ENCODE results near the gene PAIP2. TPM values are rescaled to one million over a fixed set of nuclear protein-coding genes. Genes with fewer than 3 reads are reported as not detected.

PAIP2 gene
- total RNA-seq, 2 experiments from 2014 or later: 64.3 to 97.8 TPM

DNA sequence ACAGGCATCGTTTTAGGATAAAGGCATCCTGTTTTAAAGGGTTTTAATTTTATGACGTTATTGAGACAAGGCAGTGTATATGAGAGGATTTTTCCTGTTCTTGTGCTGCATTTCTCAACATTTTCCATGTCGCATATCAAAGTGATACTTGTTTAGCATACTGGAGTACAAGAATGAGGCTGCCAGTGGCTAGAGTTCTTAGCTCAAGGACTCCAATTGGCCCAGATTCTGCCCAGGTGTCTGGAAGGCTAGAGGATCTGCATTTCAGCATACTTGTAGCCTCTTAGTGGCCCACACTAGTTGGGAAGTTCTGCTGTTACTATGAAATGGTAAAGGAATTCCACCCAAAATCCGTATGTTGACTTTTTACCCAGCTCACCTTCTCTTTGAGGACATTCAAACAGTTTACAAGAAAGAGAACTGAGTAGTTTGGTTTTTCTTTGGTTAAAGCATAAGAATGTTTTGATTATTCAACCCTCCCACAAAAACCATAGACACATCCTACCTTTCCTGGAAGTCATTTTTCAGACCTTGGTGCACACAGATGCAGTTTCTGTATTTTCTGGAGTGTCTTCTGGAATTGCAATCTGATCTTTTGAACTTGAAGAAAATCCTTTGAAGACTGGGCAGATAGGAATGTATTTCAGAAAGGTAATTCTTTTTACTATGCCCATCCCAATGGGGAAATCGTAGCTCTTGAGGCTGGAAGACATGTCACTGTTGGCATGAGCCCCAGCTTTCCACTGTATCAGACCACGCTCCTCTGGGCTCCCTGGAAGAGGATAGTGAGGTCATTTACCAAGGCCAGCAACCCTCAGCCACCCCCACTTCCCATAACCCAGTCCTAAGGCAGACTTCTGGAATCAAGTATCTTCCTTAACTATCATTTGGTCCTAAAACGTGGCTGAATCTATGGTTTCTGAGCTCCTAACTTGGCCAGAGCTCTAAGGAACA is 30.1 kb downstream of the PAIP2 start:
- Histone ChIP-seq H4K20me1 (ENCODE audit: insufficient read depth, low read length) (0 out of 2 replicates have a peak, but pooled peaks cover 3% of the 10 kb centered on the region), H3K4me3 (ENCODE audit: low read depth, low read length, poor library complexity, severe bottlenecking) (no peak overlapping the region), H3K36me3 (ENCODE audit: insufficient read depth, low read length) (peaks cover 74% of the 10 kb centered on the region), H3K79me2 (ENCODE audit: insufficient read depth, low read depth, low read length) (no peaks in the 10 kb centered on the region), H3K9me2 (ENCODE audit: insufficient read depth, low read length) (no peaks in the 10 kb centered on the region), H3K9me3 (ENCODE audit: low read length) (no peaks in the 10 kb centered on the region), H3K27ac (ENCODE audit: low read depth, low read length, poor library complexity, severe bottlenecking) (no peak overlapping the region), H2AFZ (ENCODE audit: low read length) (no peak overlapping the region), H3K4me1 (ENCODE audit: insufficient read depth, low read length, poor library complexity, severe bottlenecking) (no peaks in the 10 kb centered on the region), H3K4me2 (ENCODE audit: low read length) (no peak overlapping the region)
- intact Hi-C loops (cut with micrococcal nuclease; ENCODE audit: unreplicated experiment): no loop called here
- CTCF ChIA-PET (ENCODE audit: unreplicated experiment): no interaction called here
- POLR2A ChIA-PET: interaction anchor here (0.9 kb wide), 1 partner anchor 16 kb away, joined by 3 read pairs; no protein-coding TSS in a partner anchor
- BruUV-seq (replicated peaks): TSS peak; percentile 25
- no peak for DNase-seq (ENCODE audit: low spot score)
- TF ChIP-seq EZH2phosphoT487 (IDR thresholded peaks at IDR 0.05; ENCODE audit: borderline replicate concordance, low read depth, low read length): no peak
- TF ChIP-seq, protein P1, sequence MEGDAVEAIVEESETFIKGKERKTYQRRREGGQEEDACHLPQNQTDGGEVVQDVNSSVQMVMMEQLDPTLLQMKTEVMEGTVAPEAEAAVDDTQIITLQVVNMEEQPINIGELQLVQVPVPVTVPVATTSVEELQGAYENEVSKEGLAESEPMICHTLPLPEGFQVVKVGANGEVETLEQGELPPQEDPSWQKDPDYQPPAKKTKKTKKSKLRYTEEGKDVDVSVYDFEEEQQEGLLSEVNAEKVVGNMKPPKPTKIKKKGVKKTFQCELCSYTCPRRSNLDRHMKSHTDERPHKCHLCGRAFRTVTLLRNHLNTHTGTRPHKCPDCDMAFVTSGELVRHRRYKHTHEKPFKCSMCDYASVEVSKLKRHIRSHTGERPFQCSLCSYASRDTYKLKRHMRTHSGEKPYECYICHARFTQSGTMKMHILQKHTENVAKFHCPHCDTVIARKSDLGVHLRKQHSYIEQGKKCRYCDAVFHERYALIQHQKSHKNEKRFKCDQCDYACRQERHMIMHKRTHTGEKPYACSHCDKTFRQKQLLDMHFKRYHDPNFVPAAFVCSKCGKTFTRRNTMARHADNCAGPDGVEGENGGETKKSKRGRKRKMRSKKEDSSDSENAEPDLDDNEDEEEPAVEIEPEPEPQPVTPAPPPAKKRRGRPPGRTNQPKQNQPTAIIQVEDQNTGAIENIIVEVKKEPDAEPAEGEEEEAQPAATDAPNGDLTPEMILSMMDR (conservative IDR thresholded peaks at IDR 0.05; ENCODE audit: low read length): no peak

DNA sequence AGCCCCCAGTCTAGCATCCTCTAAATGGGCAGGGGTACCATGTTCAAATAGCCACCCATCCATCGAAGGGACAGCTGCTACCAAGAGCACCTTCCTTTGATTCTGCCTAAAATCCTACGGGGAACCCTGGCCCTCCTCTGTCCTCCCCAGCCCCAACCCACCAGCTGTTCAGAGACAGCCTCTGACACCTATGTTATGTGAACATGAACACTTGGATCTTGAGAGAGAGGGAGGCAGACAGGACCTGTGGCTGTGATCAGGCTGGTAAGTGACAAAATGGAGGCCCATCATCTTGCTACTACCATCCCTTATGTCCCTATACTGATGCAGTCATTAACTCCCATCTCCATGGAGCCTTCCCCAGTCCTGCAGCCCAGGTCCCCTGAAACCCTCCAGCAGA is 33.3 kb downstream of the PAIP2 start:
- H3K4me3 ChIP-seq (ENCODE audit: low read depth, low read length, poor library complexity, severe bottlenecking): no peak overlapping the region
- POLR2A ChIA-PET: no interaction called here
- intact Hi-C loops (cut with micrococcal nuclease; ENCODE audit: unreplicated experiment): no loop called here
- no peaks in the 10 kb centered on the region for H3K4me1 ChIP-seq (ENCODE audit: insufficient read depth, low read length, poor library complexity, severe bottlenecking)
- no peak overlapping the region for H3K4me2 ChIP-seq (ENCODE audit: low read length)
- H3K27ac ChIP-seq (ENCODE audit: low read depth, low read length, poor library complexity, severe bottlenecking): no peak overlapping the region
- CTCF ChIA-PET (ENCODE audit: unreplicated experiment): interaction anchor here (0.6 kb wide), 1 partner anchor 357 kb away, joined by 3 read pairs; no protein-coding TSS in a partner anchor
- no peak for DNase-seq (ENCODE audit: low spot score)
- no peaks in the 10 kb centered on the region for H3K79me2 ChIP-seq (ENCODE audit: insufficient read depth, low read depth, low read length)
- peaks cover 70% of the 10 kb centered on the region for H3K36me3 ChIP-seq (ENCODE audit: insufficient read depth, low read length)
- TF ChIP-seq, protein P1 (conservative IDR thresholded peaks at IDR 0.05; ENCODE audit: low read length): no peak
- TF ChIP-seq EZH2phosphoT487 (IDR thresholded peaks at IDR 0.05; ENCODE audit: borderline replicate concordance, low read depth, low read length): no peak
- H4K20me1 ChIP-seq (ENCODE audit: insufficient read depth, low read length): no peaks in the 10 kb centered on the region
- no peaks in the 10 kb centered on the region for H3K9me3 ChIP-seq (ENCODE audit: low read length)
- no TSS peak for BruUV-seq (replicated peaks)
- H3K9me2 ChIP-seq (ENCODE audit: insufficient read depth, low read length): no peaks in the 10 kb centered on the region
- H2AFZ ChIP-seq (ENCODE audit: low read length): no peak overlapping the region

DNA sequence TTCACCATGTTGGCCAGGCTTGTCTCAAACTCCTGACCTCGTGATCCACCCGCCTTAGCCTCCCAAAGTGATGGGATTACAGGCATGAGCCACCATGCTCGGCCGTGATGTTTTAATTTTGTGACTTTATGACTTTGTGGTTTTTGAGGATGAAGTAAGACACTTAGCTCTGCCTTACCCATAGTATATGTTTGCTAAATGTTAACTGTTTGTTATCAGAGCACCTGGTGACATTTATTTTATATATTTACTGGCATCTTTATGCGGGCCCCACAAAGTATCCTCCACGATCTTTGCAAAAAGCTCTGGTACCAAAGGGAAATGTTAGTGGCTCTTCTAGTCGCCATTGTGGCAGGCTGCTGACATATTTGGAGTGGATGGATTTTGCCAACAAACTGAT is 34.7 kb downstream of the PAIP2 start:
- Histone ChIP-seq H3K4me2 (ENCODE audit: low read length) (no peak overlapping the region), H3K79me2 (ENCODE audit: insufficient read depth, low read depth, low read length) (no peaks in the 10 kb centered on the region), H3K27ac (ENCODE audit: low read depth, low read length, poor library complexity, severe bottlenecking) (no peak overlapping the region), H3K4me1 (ENCODE audit: insufficient read depth, low read length, poor library complexity, severe bottlenecking) (no peaks in the 10 kb centered on the region), H3K9me2 (ENCODE audit: insufficient read depth, low read length) (no peaks in the 10 kb centered on the region), H4K20me1 (ENCODE audit: insufficient read depth, low read length) (no peaks in the 10 kb centered on the region), H3K36me3 (ENCODE audit: insufficient read depth, low read length) (peaks cover 57% of the 10 kb centered on the region), H2AFZ (ENCODE audit: low read length) (no peak overlapping the region), H3K9me3 (ENCODE audit: low read length) (no peaks in the 10 kb centered on the region), H3K4me3 (ENCODE audit: low read depth, low read length, poor library complexity, severe bottlenecking) (no peak overlapping the region)
- ChIA-PET POLR2A (interaction anchor here (0.6 to 1.2 kb wide), 3 partner anchors 13 to 88 kb away, joined by 3 to 5 read pairs (median 5); partner anchors contain the start of gene MZB1), CTCF (ENCODE audit: unreplicated experiment) (no interaction called here)
- no TSS peak for BruUV-seq (replicated peaks)
- TF ChIP-seq EZH2phosphoT487 (IDR thresholded peaks at IDR 0.05; ENCODE audit: borderline replicate concordance, low read depth, low read length): no peak
- TF ChIP-seq, protein P1 (conservative IDR thresholded peaks at IDR 0.05; ENCODE audit: low read length): no peak
- intact Hi-C loops (cut with micrococcal nuclease; ENCODE audit: unreplicated experiment): no loop called here
- no peak for DNase-seq (ENCODE audit: low spot score)
